OCI-LY7 (cell line): ENCODE results near the gene CCDC57.

Source experiments
- EZH2phosphoT487 ChIP-seq: fragments of 200-600 bp; sonication (generic); IDR thresholded peaks from 2 replicates; pipeline ENCODE4 v1.6.1; 2018; ENCODE audit warnings: low read depth, borderline replicate concordance, mild to moderate bottlenecking, mixed run types, antibody characterized with exemption, low read length, moderate library complexity, mixed read lengths
- TF ChIP-seq, protein P1 (sequence below): fragments of 200-600 bp; sonication (generic); conservative IDR thresholded peaks from 2 replicates; pipeline ENCODE4 v1.5.1; 2014; ENCODE audit warnings: mild to moderate bottlenecking, antibody characterized with exemption, low read length, moderate library complexity, mixed read lengths

- TF ChIP-seq, protein P1, sequence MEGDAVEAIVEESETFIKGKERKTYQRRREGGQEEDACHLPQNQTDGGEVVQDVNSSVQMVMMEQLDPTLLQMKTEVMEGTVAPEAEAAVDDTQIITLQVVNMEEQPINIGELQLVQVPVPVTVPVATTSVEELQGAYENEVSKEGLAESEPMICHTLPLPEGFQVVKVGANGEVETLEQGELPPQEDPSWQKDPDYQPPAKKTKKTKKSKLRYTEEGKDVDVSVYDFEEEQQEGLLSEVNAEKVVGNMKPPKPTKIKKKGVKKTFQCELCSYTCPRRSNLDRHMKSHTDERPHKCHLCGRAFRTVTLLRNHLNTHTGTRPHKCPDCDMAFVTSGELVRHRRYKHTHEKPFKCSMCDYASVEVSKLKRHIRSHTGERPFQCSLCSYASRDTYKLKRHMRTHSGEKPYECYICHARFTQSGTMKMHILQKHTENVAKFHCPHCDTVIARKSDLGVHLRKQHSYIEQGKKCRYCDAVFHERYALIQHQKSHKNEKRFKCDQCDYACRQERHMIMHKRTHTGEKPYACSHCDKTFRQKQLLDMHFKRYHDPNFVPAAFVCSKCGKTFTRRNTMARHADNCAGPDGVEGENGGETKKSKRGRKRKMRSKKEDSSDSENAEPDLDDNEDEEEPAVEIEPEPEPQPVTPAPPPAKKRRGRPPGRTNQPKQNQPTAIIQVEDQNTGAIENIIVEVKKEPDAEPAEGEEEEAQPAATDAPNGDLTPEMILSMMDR, result no peak
- TF ChIP-seq EZH2phosphoT487, result no peak
These were observed 38.3 kb upstream of the CCDC57 start for GRCh38 chr17:82250868-82251500.
